Muscle of back (tissue), 11 donors: ENCODE data around the gene SIPA1L3. TPM values are rescaled to one million over a fixed set of nuclear protein-coding genes. Genes with fewer than 3 reads are reported as not detected.

Source experiments
- DNase-seq, 3 donors: peaks; one replicate each; pipeline versions ENCODE4 v3.0.0 to v3.0.0-alpha.2; 2013
- polyA plus RNA-seq, 10 donors: library from polyadenylated mRNA; unstranded; fragments of 120-200 nt; gene quantifications; one replicate each; pipeline ENCODE4 v1.2.1, GENCODE V29; 2013; ENCODE audit not compliant: insufficient read length in 10 of 10

The SIPA1L3 gene
- polyA plus RNA-seq, 10 donors, result 7.1 to 13.9 (median 9.5) TPM

GRCh38 chr19:37975071-37975470, 68.1 kb downstream of the SIPA1L3 start:
- no peak for DNase-seq

GRCh38 chr19:37975596-37976515, 68.8 kb downstream of the SIPA1L3 start:
- no peak for DNase-seq

GRCh38 chr19:37977391-37977790, 70.4 kb downstream of the SIPA1L3 start:
- no peak for DNase-seq

- peak in 2 of 3 donors; percentile 30 to 68 for DNase-seq
These were observed 71.0 kb downstream of the SIPA1L3 start for GRCh38 chr19:37977992-37978391.

- DNase-seq, result no peak
These were observed 72.6 kb downstream of the SIPA1L3 start for GRCh38 chr19:37979547-37980082.

GRCh38 chr19:37980419-37981170, 73.6 kb downstream of the SIPA1L3 start:
- no peak for DNase-seq

GRCh38 chr19:37981785-37982475, 74.9 kb downstream of the SIPA1L3 start:
- DNase-seq, result no peak

GRCh38 chr19:37982655-37983054, 75.6 kb downstream of the SIPA1L3 start:
- no peak for DNase-seq

- DNase-seq, result no peak
These were observed 76.1 kb downstream of the SIPA1L3 start for GRCh38 chr19:37983153-37983552.

- no peak for DNase-seq
These were observed 76.9 kb downstream of the SIPA1L3 start for GRCh38 chr19:37983916-37984315.

GRCh38 chr19:37986048-37986750, 79.2 kb downstream of the SIPA1L3 start:
- no peak for DNase-seq

GRCh38 chr19:37987356-37988332, 80.6 kb downstream of the SIPA1L3 start:
- DNase-seq, result no peak

GRCh38 chr19:37988758-37989635, 82.0 kb downstream of the SIPA1L3 start:
- no peak for DNase-seq

GRCh38 chr19:37989855-37990254, 82.8 kb downstream of the SIPA1L3 start:
- no peak for DNase-seq

- DNase-seq, result no peak
These were observed 83.4 kb downstream of the SIPA1L3 start for GRCh38 chr19:37990362-37990761.

GRCh38 chr19:37991176-37991835, 84.3 kb downstream of the SIPA1L3 start:
- peak; percentile 21 to 80 (median 53) for DNase-seq

GRCh38 chr19:37991841-37992248, 84.8 kb downstream of the SIPA1L3 start:
- DNase-seq, result no peak

GRCh38 chr19:37992761-37993160, 85.8 kb downstream of the SIPA1L3 start:
- no peak for DNase-seq

GRCh38 chr19:37994823-37995130, 87.8 kb downstream of the SIPA1L3 start:
- DNase-seq, result no peak
